HepG2 (cell line): ENCODE data around the gene CEP250. TPM values are rescaled to one million over a fixed set of nuclear protein-coding genes. Genes with fewer than 3 reads are reported as not detected.
A peak's percentile ranks its signal among the peaks of the same experiment; 100 is the strongest.

ENCODE experiments used
- E2F2 ChIP-seq: sonication (generic); formaldehyde crosslinking; IDR thresholded peaks from 2 replicates; pipeline ENCODE4 v1.4.0; 2020; ENCODE audit warnings: missing genetic modification reagents, borderline replicate concordance
- ETS1 ChIP-seq: sonication (generic); formaldehyde crosslinking; IDR thresholded peaks from 2 replicates; pipeline ENCODE4 v1.4.0; 2020; ENCODE audit warnings: missing genetic modification reagents
- GTF3A ChIP-seq: sonication (generic); formaldehyde crosslinking; conservative IDR thresholded peaks from 2 replicates; pipeline ENCODE4 v1.4.0; 2020; ENCODE audit warnings: mild to moderate bottlenecking, missing genetic modification reagents
- HNF1B ChIP-seq: sonication (generic); formaldehyde crosslinking; IDR thresholded peaks from 2 replicates; pipeline ENCODE4 v1.5.1; 2020; ENCODE audit warnings: mild to moderate bottlenecking, moderate library complexity, missing genetic modification reagents
- KLF6 ChIP-seq: IDR thresholded peaks from 2 replicates; pipeline ENCODE4 v1.8.0; 2016; ENCODE audit warnings: missing biosample characterization, missing genetic modification reagents
- LCORL ChIP-seq, 2 experiments: fragments of 450-650 bp in 1 of 2; sonication (generic) in 1 of 2; formaldehyde crosslinking in 1 of 2; IDR thresholded peaks; 2 replicates each; pipeline versions ENCODE4 v1.5.0 to v1.6.1; 2017 to 2020; ENCODE audit warnings: antibody characterized with exemption in 1 of 2, missing genetic modification reagents in 1 of 2
- MEIS1 ChIP-seq: sonication (generic); formaldehyde crosslinking; IDR thresholded peaks from 2 replicates; pipeline ENCODE4 v1.9.0; 2021; ENCODE audit warnings: mild to moderate bottlenecking, missing genetic modification reagents, moderate library complexity, borderline replicate concordance
- PRMT3 ChIP-seq: sonication (generic); formaldehyde crosslinking; IDR thresholded peaks from 2 replicates; pipeline ENCODE4 v1.8.1; 2022; ENCODE audit warnings: low read depth, mild to moderate bottlenecking, moderate library complexity, missing genetic modification reagents, borderline replicate concordance
- SNRNP70 ChIP-seq: fragments of 200-400 bp; formaldehyde crosslinking; IDR thresholded peaks from 2 replicates; pipeline ENCODE4 v1.6.1; 2017; ENCODE audit warnings: mild to moderate bottlenecking, low read depth, low read length, moderate library complexity
- SOX5 ChIP-seq: IDR thresholded peaks from 2 replicates; pipeline ENCODE4 v1.6.1; 2016; ENCODE audit warnings: borderline replicate concordance
- TBX2 ChIP-seq: sonication (generic); formaldehyde crosslinking; IDR thresholded peaks from 2 replicates; pipeline ENCODE4 v1.5.0; 2020; ENCODE audit warnings: missing genetic modification reagents, mild to moderate bottlenecking, borderline replicate concordance
- USF2 ChIP-seq, 2 experiments: sonication (generic) in 1 of 2; formaldehyde crosslinking in 1 of 2; IDR thresholded peaks; 2 replicates each; pipeline versions ENCODE4 v1.5.1 to v1.6.1; 2011 to 2020; ENCODE audit warnings: borderline replicate concordance in 1 of 2, low read depth in 1 of 2, low read length in 1 of 2, mild to moderate bottlenecking in 1 of 2, missing genetic modification reagents in 1 of 2, moderate library complexity in 1 of 2
- YEATS2 ChIP-seq: sonication (generic); formaldehyde crosslinking; IDR thresholded peaks from 2 replicates; pipeline ENCODE4 v1.4.0; 2020; ENCODE audit warnings: missing genetic modification reagents, borderline replicate concordance
- ZBTB44 ChIP-seq: sonication (generic); formaldehyde crosslinking; IDR thresholded peaks from 2 replicates; pipeline ENCODE4 v1.4.0; 2020; ENCODE audit warnings: missing genetic modification reagents
- ZNF335 ChIP-seq: sonication (generic); formaldehyde crosslinking; IDR thresholded peaks from 2 replicates; pipeline ENCODE4 v1.4.0; 2020; ENCODE audit warnings: missing genetic modification reagents
- ZNF501 ChIP-seq: sonication (generic); formaldehyde crosslinking; IDR thresholded peaks from 2 replicates; pipeline ENCODE4 v1.5.1; 2020; ENCODE audit warnings: mild to moderate bottlenecking, moderate library complexity, missing genetic modification reagents
- ZNF547 ChIP-seq: sonication (generic); formaldehyde crosslinking; IDR thresholded peaks from 2 replicates; pipeline ENCODE4 v1.5.1; 2020; ENCODE audit warnings: mild to moderate bottlenecking, missing genetic modification reagents
- ZNF878 ChIP-seq: sonication (generic); formaldehyde crosslinking; IDR thresholded peaks from 2 replicates; pipeline ENCODE4 v1.8.1; 2023; ENCODE audit warnings: mild to moderate bottlenecking, missing genetic modification reagents, moderate library complexity
- ZSCAN21 ChIP-seq: sonication (generic); formaldehyde crosslinking; IDR thresholded peaks from 2 replicates; pipeline ENCODE4 v1.8.0; 2022; ENCODE audit warnings: mild to moderate bottlenecking, missing genetic modification reagents, moderate library complexity, borderline replicate concordance
- ZSCAN25 ChIP-seq: sonication (generic); formaldehyde crosslinking; IDR thresholded peaks from 2 replicates; pipeline ENCODE4 v1.8.0; 2022; ENCODE audit warnings: mild to moderate bottlenecking, missing genetic modification reagents
- ZSCAN9 ChIP-seq: IDR thresholded peaks from 2 replicates; pipeline ENCODE4 v1.6.1; 2016; ENCODE audit warnings: borderline replicate concordance
- polyA plus RNA-seq, 8 experiments: library from polyadenylated mRNA; depleted of rRNA in 3 of 8; stranded (reverse) in 7 of 8; unstranded in 1 of 8; fragments of >200 nt; fragmentation: Illumina TruSeq in 4 of 8; extraction: Trizol in 4 of 8; gene quantifications; 2 replicates each; pipeline versions ENCODE4 v1.2.1 to v1.2.3, GENCODE V29; 2011 to 2016; ENCODE audit warnings: low read depth in 4 of 8, missing spikeins in 1 of 8, mixed read lengths in 1 of 8; ENCODE audit not compliant: insufficient read depth in 1 of 8
- total RNA-seq, 5 experiments: library from RNA; depleted of rRNA; stranded (reverse); fragments of >200 nt; fragmentation: Illumina TruSeq; extraction: Trizol; gene quantifications; 2 replicates each; pipeline ENCODE4 v1.2.3, GENCODE V29; 2016; ENCODE audit warnings: low read depth in 1 of 5

Gene CEP250
- total and polyA plus RNA-seq, 2 of the 13 experiments (the other 11 are each of a cell fraction or from before 2014, with no cell fraction given): 28.8 to 55.3 TPM

GRCh38 chr20:35468671-35469334 lies 13.4 kb downstream of the CEP250 start (continued):
- TF ChIP-seq SNRNP70 (no peak), SOX5 (peak; percentile 58; the same call in 1 of the 2 replicates), PRMT3 (CRISPR knock-in tag) (no peak), ZNF878 (CRISPR knock-in tag) (peak; percentile 86; the same call in 1 of the 2 replicates), ZSCAN9 (peak; percentile 77), HNF1B (CRISPR knock-in tag) (peak; percentile 49; the same call in 1 of the 2 replicates), KLF6 (no peak), ETS1 (no peak), YEATS2 (CRISPR knock-in tag) (0 out of 2 replicates have a peak, but pooled peaks have one; percentile 24), E2F2 (CRISPR knock-in tag) (no peak), LCORL (IDR thresholded peaks at IDR 0.05) (no peak), LCORL (CRISPR knock-in tag; IDR thresholded peaks at IDR 0.05) (peak; percentile 43; the same call in 1 of the 2 replicates), ZNF501 (no peak), ZNF547 (CRISPR knock-in tag) (no peak), ZSCAN21 (CRISPR knock-in tag) (no peak), MEIS1 (peak; percentile 60), USF2 (IDR thresholded peaks at IDR 0.05; ENCODE audit: low read depth, low read length) (no peak), USF2 (CRISPR knock-in tag; IDR thresholded peaks at IDR 0.05; ENCODE audit: borderline replicate concordance) (no peak), ZSCAN25 (no peak), ZBTB44 (CRISPR knock-in tag) (no peak), GTF3A (CRISPR knock-in tag) (peak; percentile 67; the same call in 1 of the 2 replicates), TBX2 (CRISPR knock-in tag) (peak; percentile 43; the same call in 1 of the 2 replicates), ZNF335 (CRISPR knock-in tag) (0 out of 2 replicates have a peak, but pooled peaks have one; percentile 36)
